Central memory CD4-positive, alpha-beta T cell (primary cell): Measurements from ENCODE around the gene DCPS.

Experiments used
- DNase-seq: peaks from one replicate; pipeline ENCODE4 v3.0.0; 2022

Gene DCPS

DNA sequence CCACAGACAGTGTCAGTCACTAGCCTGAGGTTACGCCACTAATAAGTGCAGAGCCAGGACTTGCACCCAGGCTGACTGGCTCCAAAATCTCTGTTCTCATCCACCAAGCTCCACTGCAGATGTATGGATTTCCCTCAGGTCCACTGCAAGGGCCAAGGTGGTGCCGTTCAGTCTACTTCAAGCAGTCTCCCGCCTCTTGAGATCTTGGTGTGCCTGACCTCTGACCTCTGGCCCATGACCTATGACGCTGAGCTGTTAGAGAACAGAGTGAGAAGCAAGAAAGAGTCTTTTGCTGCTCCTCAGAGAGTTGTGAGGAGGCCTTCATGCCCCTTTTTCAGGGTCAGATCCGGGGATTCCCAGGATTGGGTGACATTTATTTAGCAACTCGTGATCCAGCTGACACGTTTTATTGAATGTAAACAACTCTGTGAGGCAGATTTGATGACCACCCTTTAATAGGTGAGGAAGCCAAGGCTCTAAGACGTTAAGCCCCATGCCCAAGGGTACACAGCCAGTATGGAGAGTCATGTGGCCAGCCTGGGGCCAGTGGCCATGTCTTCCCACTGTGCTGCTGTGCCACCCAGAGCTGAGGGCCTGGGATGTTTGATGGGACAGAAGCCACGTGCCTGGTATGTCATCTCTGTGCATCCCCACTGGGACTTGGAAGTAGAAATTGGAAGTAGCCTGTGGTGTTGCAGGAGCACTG, 25.2 kb downstream of the DCPS start:
- no peak for DNase-seq

- DNase-seq: no peak
Observed at GRCh38 chr11:126329644-126330211, 25.9 kb downstream of the DCPS start.

GRCh38 chr11:126331286-126331685, 27.4 kb downstream of the DCPS start:
- no peak for DNase-seq

DNA sequence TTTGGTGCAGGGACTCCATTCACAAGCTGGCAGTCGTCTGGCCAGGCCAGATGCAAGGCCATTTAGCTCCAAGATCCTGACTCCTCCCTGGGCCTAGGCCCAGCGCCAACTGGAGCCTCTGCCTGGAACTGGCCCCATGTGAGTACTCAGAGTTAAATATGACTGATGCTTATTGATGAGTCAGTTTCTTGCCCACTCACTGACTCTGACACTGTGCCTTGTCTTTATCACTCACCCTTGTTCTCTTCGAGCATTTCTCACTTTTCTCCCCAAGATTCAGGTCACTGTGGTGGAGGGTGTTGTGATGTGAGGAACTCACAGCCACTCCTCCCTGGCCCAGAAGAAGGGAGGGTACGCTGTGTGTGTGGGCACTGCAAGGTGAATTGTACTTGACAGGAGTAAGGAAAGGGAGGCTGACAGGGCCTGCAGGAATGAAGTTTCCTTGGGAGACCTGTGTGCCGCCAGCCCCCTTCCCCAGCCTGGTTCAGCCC, 28.4 kb downstream of the DCPS start:
- DNase-seq: no peak

DNA sequence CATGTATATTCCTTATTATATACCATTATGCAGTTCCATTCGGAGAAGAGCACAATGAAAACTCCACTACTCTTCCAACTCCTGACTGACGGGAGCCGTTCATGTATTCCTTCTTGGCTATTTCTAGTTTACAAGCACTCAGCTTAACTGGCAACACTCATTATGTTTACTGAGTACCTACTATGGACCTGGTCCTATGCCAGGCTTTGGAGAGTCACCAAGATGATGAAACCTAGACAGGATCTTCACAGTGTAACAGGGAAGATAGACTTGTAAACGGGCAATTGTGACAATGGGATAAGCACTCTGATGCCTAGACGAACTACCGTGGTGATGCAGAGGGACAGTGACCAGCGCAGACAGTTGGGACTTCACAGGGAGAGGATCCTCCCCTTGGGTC, 29.3 kb downstream of the DCPS start:
- DNase-seq: no peak

- no peak for DNase-seq
Observed at GRCh38 chr11:126334659-126335462, 31.0 kb downstream of the DCPS start.

DNA sequence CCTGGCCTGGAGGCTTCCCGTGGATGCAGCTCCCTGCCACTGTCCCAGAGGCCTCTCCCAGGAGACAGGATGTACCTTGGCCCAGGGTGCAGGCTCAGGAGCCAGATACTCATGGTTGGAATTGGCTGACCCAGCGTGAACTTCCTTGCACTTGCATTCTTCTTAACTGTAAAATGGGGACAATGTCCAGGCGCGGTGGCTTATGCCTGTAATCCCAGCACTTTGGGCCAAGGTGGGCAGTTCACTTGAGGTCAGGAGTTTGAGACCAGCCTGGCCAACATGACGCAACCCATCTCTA, 31.6 kb downstream of the DCPS start:
- no peak for DNase-seq

GRCh38 chr11:126336138-126336541, 32.3 kb downstream of the DCPS start:
- no peak for DNase-seq

DNA sequence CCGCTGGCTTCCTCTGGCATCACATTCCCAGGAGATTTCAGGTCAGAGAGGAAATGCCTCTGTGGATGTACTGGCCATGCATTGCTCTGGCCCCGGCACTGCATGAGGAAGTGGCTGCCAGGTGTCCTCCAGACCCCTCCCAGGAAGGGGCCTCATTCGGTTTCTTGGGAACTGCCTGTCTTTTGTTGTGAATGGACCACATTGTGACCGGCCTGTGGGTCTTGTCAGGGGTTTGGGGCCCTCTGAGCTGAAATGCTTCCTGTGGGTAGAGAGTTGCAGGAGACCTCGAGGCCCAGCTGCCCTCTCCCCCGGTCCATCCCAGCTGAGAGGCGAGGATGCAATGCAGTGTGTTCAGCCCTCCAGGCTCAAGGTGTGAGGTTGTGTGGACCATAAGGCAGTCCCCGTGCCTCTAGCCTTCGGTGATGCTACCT, 32.8 kb downstream of the DCPS start:
- no peak for DNase-seq

- DNase-seq: no peak
Observed at GRCh38 chr11:126337126-126337473, 33.2 kb downstream of the DCPS start.

DNA sequence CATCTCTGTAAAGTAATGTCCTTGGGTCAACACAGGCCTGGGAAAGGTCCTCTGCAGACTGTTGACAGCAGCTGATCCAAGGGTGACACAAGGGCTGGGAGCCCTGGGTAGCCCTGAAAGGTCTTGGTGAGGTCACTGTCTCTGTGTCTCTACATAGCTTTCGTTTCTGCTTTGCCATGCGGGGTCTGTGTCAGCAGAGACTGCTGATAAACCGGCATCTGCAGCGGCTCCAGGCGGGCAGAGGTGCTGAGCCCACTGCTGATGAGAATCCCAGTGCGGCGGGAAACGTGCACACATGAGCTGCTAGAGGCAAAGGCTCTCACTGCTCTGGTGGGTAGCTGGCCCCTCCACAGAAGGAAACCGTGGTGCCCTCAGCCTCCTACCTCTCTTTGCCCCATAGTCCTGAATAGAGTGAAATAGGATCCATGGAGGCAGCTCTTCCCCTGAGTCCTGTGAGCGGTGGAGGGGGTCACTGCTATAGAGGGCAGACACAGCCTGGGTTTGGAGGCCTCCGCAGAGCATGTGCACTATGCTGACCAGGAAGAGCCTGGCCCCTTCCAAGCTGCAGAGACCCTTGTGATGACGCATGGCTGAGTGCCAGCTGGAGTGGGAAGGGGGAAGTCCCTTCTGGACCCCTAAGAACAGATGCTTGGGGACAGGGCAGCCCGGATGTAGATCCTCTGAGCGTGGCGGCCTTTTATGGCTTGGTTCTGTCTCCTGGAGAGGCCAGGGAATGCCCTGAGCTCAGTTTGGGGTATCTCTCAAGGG, 33.8 kb downstream of the DCPS start:
- DNase-seq: no peak

- no peak for DNase-seq
Observed at GRCh38 chr11:126338346-126339055, 34.6 kb downstream of the DCPS start.

DNA sequence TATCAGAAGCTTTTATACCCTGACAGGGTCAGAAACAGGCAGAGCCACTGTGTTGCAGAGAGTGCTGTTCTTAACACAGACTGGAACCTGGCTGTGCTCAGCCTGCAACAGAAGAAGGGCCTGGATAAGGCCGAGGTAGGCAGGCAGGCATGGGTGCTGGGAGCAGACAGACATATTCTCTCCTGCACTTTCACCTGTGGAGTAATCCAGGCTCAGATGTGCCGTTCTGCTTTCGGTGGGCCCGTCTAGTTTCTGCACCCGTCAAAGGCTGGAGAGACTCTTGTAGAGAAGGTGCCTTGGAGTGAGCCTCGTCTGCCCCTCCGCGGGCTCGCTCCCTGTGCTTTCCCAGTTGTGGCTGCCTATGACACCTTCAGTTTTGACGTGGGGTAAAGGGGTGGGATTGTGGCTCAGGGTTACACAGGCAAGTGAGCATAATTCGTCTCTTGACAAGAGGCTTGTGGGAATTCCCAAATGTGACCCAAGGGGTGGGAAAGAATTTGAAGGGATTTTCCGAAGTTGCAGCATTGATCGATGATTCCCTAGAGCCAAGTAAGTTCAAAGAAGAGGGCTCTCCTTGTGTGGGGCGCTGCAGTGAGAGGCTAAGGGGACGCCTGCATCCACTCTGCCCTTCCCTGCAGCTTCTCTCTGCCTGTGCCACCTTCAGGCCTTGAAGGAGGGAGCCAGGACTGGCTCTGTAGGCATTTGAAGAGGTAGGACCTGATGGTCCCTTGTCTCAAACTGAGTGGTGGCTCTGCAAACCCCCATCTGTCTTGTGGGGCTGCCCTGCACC, 35.4 kb downstream of the DCPS start:
- DNase-seq: no peak

GRCh38 chr11:126339863-126340434, 36.1 kb downstream of the DCPS start:
- no peak for DNase-seq

- no peak for DNase-seq
Observed at GRCh38 chr11:126340960-126341606, 37.2 kb downstream of the DCPS start.

DNA sequence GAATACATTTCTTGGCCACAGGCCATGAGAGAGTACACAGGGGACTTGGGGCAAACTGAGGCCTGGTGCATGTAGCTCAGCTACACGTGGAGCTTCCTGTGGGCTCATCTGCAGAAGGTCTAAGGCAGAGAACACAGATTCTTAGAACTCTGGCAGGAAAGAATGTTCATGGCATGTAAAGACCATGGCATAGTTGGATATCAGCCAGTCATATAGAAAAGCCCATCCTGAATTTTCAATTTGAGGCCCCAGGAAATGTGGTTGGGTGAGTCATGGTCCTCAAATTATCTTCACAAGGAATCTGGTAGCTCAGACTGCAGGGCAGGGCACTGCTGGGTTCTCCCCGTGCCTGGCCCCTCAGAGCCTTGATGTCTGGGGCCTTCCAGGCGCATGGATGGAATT, 37.9 kb downstream of the DCPS start:
- DNase-seq: no peak

- DNase-seq: no peak
Observed at GRCh38 chr11:126343051-126343450, 39.2 kb downstream of the DCPS start.

- no peak for DNase-seq
Observed at GRCh38 chr11:126344141-126345080, 40.6 kb downstream of the DCPS start.

GRCh38 chr11:126345283-126345682, 41.4 kb downstream of the DCPS start:
- DNase-seq: no peak
